K562 (cell line): ENCODE measurements around the gene SLC13A4. TPM values are rescaled to one million over a fixed set of nuclear protein-coding genes. Genes with fewer than 3 reads are reported as not detected.
A peak's percentile ranks its signal among the peaks of the same experiment; 100 is the strongest.

ENCODE experiments used
- ELF4 ChIP-seq: fragments of 450-650 bp; formaldehyde crosslinking; IDR thresholded peaks from 2 replicates; pipeline ENCODE4 v1.4.0; 2022; ENCODE audit warnings: missing genetic modification characterization
- ELK1 ChIP-seq: sonication (generic); formaldehyde crosslinking; IDR thresholded peaks from 2 replicates; pipeline ENCODE4 v1.8.1; 2022; ENCODE audit warnings: missing genetic modification reagents
- HMGXB4 ChIP-seq: sonication (generic); formaldehyde crosslinking; IDR thresholded peaks from 2 replicates; pipeline ENCODE4 v1.8.1; 2023; ENCODE audit warnings: mild to moderate bottlenecking, missing genetic modification reagents
- JUND ChIP-seq, 2 experiments: IDR thresholded peaks; 2 replicates in 1 of 2; 3 replicates in 1 of 2; pipeline ENCODE4 v1.6.1; 2011; ENCODE audit warnings: borderline replicate concordance in 2 of 2, low read depth in 2 of 2, low read length in 2 of 2, improper control_type of control experiment in 1 of 2, missing biosample characterization in 1 of 2, missing genetic modification characterization in 1 of 2, missing genetic modification reagents in 1 of 2
- KHSRP ChIP-seq: fragments of 450-650 bp; IDR thresholded peaks from 2 replicates; pipeline ENCODE4 v1.6.1; 2017
- LEF1 ChIP-seq: fragments of 450-650 bp; IDR thresholded peaks from 2 replicates; pipeline ENCODE4 v1.6.1; 2016; ENCODE audit warnings: mild to moderate bottlenecking
- MTA3 ChIP-seq: fragments of 450-650 bp; formaldehyde crosslinking; IDR thresholded peaks from 2 replicates; pipeline ENCODE4 v1.6.1; 2017; ENCODE audit warnings: mild to moderate bottlenecking, borderline replicate concordance
- NFE2 ChIP-seq: IDR thresholded peaks from 2 replicates; pipeline ENCODE4 v1.6.1; 2014; ENCODE audit warnings: antibody characterized with exemption, low read depth
- PML ChIP-seq: IDR thresholded peaks from 2 replicates; pipeline ENCODE4 v1.6.1; 2012; ENCODE audit warnings: low read length, inconsistent platforms
- RBM34 ChIP-seq: fragments of 200-400 bp; formaldehyde crosslinking; IDR thresholded peaks from 2 replicates; pipeline ENCODE4 v1.6.1; 2018; ENCODE audit warnings: low read length, borderline replicate concordance; ENCODE audit not compliant: insufficient read depth
- SMARCA4 ChIP-seq: fragments of 450-650 bp; IDR thresholded peaks from 2 replicates; pipeline ENCODE4 v1.6.1; 2016
- SMARCC2 ChIP-seq: fragments of 450-650 bp; IDR thresholded peaks from 2 replicates; pipeline ENCODE4 v1.6.1; 2017; ENCODE audit warnings: antibody characterized with exemption, moderate library complexity, mild to moderate bottlenecking, low read depth
- SRSF7 ChIP-seq: fragments of 200-400 bp; formaldehyde crosslinking; optimal IDR thresholded peaks from 2 replicates; pipeline ENCODE3; 2017; ENCODE audit warnings: mild to moderate bottlenecking, low read depth, low read length
- STAT5A ChIP-seq: IDR thresholded peaks from 2 replicates; pipeline ENCODE4 v1.6.1; 2012; ENCODE audit warnings: low read length, inconsistent platforms, borderline replicate concordance
- TCF7L2 ChIP-seq: fragments of 150-350 bp; IDR thresholded peaks from 2 replicates; pipeline ENCODE4 v1.6.1; 2016; ENCODE audit warnings: low read depth, mild to moderate bottlenecking, low read length, moderate library complexity
- TRIM25 ChIP-seq: fragments of 450-650 bp; IDR thresholded peaks from 2 replicates; pipeline ENCODE4 v1.7.0; 2016; ENCODE audit warnings: borderline replicate concordance
- YBX1 ChIP-seq: fragments of 450-650 bp; IDR thresholded peaks from 2 replicates; pipeline ENCODE4 v1.7.1; 2016; ENCODE audit warnings: mild to moderate bottlenecking
- ZBED1 ChIP-seq: IDR thresholded peaks from 2 replicates; pipeline ENCODE4 v1.6.1; 2014
- ZNF143 ChIP-seq: sonication (generic); formaldehyde crosslinking; IDR thresholded peaks from 2 replicates; pipeline ENCODE4 v1.9.0; 2022; ENCODE audit warnings: mild to moderate bottlenecking, missing genetic modification reagents
- ZNF41 ChIP-seq: fragments of 250-450 bp; sonication (Bioruptor Pico); conservative IDR thresholded peaks from 2 replicates; pipeline ENCODE4 v1.4.0; 2020; ENCODE audit warnings: mild to moderate bottlenecking
- polyA plus RNA-seq, 8 experiments: library from polyadenylated mRNA; depleted of rRNA in 4 of 8; stranded (reverse) in 5 of 8; unstranded in 3 of 8; fragments of >200 nt; fragmentation: Nextera tagmentation in 2 of 8; fragmentation: Illumina TruSeq in 1 of 8; extraction: Ambion mirVana in 2 of 8; extraction: Trizol in 1 of 8; gene quantifications; 2 replicates each; pipeline versions ENCODE4 v1.2.1 to v1.2.3, GENCODE V29; 2011 to 2014; ENCODE audit warnings: inconsistent platforms in 1 of 8, missing spikeins in 1 of 8
- total RNA-seq, 7 experiments: library from RNA; depleted of rRNA in 6 of 7; stranded (reverse); fragments of >200 nt in 6 of 7; fragmentation: Illumina TruSeq in 2 of 7; extraction: Trizol in 2 of 7; gene quantifications; 2 replicates each; pipeline versions ENCODE4 v1.2.1 to v1.2.3, GENCODE V29; 2011 to 2021; ENCODE audit warnings: low replicate concordance in 1 of 7

The SLC13A4 gene
- total and polyA plus RNA-seq, 9 of the 15 experiments (the other 6 are each of a cell fraction or from before 2014, with no cell fraction given): 0.11 to 1.0 (median 0.36) TPM

- TF ChIP-seq ELK1 (no peak), SMARCC2 (peak; percentile 18; the same call in 1 of the 2 replicates), RBM34 (no peak), ELF4 (CRISPR knock-in tag) (peak; percentile 87; the same call in 1 of the 2 replicates), KHSRP (peak; percentile 41; the same call in 1 of the 2 replicates), ZBED1 (peak; percentile 66; the same call in 1 of the 2 replicates), JUND (IDR thresholded peaks at IDR 0.05; ENCODE audit: borderline replicate concordance, low read depth, low read length) (peak; percentile 86), JUND (tag; IDR thresholded peaks at IDR 0.05; ENCODE audit: borderline replicate concordance, low read depth, low read length) (peak; percentile 91), MTA3 (peak; percentile 79; the same call in 1 of the 2 replicates), HMGXB4 (CRISPR knock-in tag) (0 out of 2 replicates have a peak, but pooled peaks have one; percentile 54), SRSF7 (no peak), NFE2 (peak; percentile 68; the same call in 1 of the 2 replicates), ZNF41 (CRISPR knock-in tag) (no peak), YBX1 (no peak), ZNF143 (CRISPR knock-in tag) (peak; percentile 43; the same call in 1 of the 2 replicates), TCF7L2 (peak; percentile 92), STAT5A (no peak), PML (peak; percentile 61; the same call in 1 of the 2 replicates), TRIM25 (no peak), LEF1 (peak; percentile 100), SMARCA4 (peak; percentile 74; the same call in 1 of the 2 replicates)
Observed at GRCh38 chr7:135650831-135651573, 77.0 kb downstream of the SLC13A4 start (continued).
